ENCODE results near the gene BTRC.
A peak's percentile ranks its signal among the peaks of the same experiment; 100 is the strongest.

Gene BTRC

GRCh38 chr10:101485681-101486554 is 132.0 kb downstream of the BTRC start:
- DNase-seq: peak; percentile 98

- DNase-seq: peak; percentile 81
Observed at GRCh38 chr10:101487399-101487798, 133.4 kb downstream of the BTRC start.

DNA sequence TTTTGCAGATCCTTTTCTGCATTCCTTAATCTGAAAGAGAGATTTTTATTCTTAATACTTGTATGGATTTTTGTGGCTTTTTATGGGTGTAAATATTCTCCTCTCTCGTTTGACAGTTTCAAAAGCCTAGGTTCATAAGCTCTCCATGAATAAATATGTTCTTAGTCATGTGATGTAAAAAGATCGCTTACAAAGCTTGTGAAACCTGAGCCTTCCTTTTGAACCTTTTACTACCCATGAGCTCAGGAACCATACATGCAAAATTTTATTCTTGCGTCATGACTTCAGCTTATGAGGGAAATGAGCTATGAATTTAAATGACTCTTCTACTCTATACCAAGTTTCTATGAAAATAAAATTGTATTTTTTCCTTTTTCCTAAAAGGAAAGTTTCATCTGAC is 135.4 kb downstream of the BTRC start:
- DNase-seq: peak; percentile 30

DNA sequence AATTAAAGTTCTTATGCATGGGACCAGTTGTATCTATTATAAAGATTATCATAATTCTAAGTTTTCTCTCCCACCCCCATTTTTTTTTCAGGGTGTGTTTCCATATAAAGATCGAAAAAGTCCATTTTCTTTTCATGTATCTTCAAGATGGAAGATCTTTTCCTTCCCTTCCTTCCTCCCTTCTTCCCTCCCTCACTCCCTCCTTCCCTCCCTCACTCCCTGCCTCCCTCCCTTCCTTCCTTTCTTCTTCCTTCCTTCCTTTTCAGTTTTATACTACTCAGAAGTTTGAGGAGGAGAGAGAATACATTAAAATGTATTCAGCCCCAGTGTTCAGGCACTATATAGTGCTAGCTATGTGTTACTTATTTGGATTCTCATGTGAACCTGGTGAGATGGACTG is 136.1 kb downstream of the BTRC start:
- DNase-seq: no peak

DNA sequence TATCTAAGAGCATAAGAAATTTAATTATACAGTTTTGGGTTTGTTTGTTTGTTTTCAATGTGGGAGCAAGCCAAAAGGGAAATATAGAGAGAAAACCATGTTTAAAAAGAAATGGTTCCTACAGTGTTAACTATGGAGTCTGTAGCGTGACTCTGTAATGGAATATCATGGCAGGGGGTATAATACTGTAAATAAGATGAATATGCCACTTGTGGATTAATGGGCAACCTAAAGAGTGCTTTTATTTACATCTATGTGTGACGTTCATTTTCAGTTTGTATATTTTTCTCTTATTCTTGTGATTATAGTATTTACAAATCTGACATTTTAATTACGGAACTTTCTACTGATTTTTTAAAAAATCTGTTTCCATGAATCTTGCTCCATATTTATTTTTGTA is 138.2 kb downstream of the BTRC start:
- DNase-seq: no peak

DNA sequence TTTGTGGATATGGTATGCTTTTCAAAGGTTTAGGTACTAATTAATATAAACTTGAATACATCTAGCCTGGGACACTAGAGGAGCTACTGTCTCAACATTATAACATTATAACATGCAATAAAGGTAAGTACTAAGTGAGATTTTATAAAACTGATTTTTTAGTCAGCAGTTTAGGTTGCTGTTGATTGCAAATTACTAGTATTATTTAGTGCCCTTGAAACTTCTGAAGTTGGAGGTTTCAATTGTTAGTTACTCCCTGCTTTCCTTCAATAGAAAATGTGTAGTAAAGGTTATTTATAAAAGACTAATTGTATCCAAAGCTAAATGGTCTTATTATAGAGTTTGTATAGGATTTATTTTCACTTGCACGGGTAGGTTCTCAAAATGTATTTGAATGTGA is 138.8 kb downstream of the BTRC start:
- DNase-seq: no peak

- DNase-seq: no peak
Observed at GRCh38 chr10:101493249-101493648, 139.3 kb downstream of the BTRC start.

DNA sequence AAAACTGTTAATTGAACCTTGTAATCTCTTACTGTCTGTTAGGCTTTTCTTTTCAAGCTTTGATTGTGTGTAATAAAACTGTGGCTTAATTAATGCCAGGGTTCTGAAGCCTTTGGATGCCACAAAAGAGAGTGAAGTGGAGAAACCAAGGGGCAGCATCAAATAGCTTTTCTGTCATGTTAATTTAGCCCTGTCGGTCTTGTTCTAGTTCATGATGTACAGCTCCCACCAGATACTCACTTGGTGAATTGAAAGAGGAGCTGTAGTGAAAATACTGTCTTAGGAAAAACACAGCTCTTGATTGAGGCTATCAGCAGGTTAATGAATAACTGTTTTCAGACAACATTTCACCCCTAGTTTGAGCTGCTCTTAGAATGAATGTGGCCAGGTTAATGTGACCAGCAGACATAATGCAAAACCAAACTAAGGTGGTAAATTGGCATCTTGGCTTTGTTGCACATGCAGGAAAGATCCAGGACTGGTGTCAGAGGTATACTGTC is 139.9 kb downstream of the BTRC start:
- DNase-seq: no peak

DNA sequence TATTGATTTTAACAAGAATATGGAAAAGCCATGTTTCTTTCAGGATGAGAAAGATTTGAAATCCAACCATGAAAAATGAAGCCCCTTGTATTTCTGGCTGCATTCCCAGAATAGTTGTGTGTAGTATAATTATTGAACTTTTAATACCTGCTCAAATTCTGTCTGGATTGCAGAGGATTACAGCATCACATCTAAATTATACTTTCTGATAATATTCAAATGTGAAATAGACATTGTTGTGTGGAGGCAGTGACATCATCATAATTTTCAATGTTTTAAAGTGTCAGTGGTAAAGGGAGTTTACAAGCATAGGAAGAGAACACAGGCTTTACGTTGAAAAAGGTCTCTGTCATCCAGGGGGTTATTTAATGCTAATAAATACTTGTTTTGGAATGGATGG is 140.7 kb downstream of the BTRC start:
- DNase-seq: no peak

DNA sequence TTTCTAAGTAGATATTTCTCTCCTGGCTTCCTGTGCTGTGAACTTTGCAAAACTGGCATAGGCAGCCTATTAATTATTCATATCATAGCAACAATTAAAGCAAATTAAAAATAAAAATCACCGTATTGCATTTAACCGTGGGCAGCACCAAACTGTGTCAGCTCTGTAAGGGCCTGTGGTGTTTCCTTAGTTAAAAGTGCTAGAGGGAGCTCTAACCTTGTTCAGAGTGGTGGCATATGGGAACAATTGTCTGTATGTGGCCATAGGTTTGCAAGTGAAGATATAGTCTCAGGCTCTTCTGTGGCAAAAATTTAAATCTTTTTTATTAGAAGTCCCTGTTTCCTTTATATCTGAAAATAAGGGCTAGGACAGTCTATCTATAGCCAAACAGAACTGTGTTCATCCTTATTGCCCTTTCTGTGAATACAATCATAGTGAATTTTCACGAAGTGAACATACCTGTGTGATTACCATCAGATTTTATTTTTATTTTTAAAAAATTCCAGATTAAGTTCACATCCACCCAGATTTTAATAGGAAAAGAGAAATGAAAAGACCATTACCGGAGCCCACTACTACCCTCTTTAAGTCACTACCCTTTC is 141.5 kb downstream of the BTRC start:
- peak; percentile 75 for DNase-seq

DNA sequence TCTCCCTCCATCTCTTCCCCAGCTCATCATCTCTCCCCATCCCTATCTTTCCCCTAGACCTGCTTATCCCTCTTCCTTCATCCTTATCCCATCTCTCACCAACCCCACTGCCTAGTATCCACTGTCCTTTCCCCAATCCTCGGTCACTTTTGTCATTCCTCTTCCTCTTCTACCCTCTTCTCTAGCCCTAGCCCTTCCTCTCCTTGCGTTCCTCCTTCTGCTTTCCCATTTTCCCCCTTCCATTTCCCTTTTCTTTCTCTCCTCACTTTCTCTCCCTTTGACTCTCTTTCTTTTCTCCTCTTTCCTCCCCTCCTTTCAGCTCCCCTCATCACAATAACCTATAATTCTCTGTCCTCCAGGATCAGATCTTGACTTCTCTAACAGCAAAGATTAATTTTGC is 150.5 kb downstream of the BTRC start:
- DNase-seq: no peak

GRCh38 chr10:101506829-101507661 is 153.1 kb downstream of the BTRC start:
- peak; percentile 86 for DNase-seq

- DNase-seq: no peak
Observed at GRCh38 chr10:101507828-101508227, 153.9 kb downstream of the BTRC start.

DNA sequence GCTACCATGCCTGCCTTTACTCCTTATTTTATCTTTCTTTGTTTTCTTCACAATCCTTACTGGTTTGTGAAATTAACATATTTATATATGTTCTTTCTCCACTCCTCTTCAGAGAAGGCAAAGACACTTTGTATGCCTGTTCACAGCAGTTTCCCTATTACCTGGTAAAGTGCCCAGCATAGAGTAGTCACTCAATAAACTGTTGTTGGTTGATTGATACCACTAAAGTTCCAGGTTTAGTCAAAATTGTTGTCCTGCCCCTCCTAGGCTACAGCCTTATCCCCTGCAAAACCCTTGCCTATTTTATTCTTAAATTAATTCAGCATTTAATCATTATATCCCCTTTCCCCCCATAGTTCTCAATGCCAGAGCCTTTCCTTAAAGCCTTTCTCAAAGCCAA is 158.0 kb downstream of the BTRC start:
- DNase-seq: no peak

GRCh38 chr10:101512738-101513137 is 158.8 kb downstream of the BTRC start:
- DNase-seq: no peak

- no peak for DNase-seq
Observed at GRCh38 chr10:101513733-101514132, 159.8 kb downstream of the BTRC start.

DNA sequence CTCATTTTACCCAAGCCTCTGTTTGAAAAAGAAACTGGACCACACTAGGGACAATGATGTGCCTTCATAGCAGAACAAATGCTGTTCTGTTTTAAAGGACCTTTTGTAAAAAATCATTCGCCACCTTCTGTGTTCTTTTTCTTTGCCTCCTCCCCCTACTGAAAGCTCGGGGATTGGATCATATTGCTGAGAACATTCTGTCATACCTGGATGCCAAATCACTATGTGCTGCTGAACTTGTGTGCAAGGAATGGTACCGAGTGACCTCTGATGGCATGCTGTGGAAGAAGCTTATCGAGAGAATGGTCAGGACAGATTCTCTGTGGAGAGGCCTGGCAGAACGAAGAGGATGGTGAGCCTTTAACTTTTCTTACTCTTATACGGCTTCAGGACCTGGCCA is 171.9 kb downstream of the BTRC start:
- no peak for DNase-seq

GRCh38 chr10:101529207-101529606 is 175.2 kb downstream of the BTRC start:
- no peak for DNase-seq

DNA sequence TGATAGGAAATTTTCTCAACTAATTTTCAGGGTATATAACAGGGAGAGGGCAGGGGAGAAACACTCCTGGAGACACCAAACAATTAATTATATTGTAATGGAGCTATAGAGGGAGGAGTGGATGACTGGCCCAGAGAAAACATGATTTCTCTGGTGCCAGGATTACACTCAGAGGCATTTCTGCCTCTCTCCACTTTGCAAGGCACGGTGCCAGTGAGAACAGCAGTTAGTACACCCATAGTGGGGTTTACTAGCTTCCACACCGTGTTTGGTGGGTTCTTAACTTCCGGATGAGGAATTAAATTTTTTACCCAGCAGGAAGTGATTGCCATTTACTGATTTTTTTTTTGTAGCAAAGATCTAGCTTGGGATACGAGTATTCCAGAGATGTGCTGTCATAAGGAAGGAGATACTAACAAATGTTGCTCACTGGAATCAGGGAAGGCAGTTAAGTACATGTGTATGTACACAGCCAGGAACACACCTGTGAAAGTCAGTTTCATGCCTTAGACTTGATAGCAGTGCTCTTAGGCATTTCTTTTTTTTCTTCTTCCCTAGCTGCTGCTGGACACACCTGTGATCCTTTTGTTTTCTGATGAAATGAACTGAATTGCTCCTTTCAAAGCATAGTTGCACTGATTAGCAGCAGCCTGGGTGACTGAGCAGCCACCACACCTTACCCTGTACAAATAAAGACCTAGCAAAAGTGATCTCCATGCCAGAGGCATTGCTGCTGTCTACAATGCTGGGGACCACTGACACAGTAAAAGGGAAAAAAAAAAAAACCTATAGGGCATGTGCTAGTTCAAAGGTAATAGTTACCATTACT is 176.0 kb downstream of the BTRC start:
- no peak for DNase-seq

GRCh38 chr10:101535949-101536348 is 182.0 kb downstream of the BTRC start:
- no peak for DNase-seq

DNA sequence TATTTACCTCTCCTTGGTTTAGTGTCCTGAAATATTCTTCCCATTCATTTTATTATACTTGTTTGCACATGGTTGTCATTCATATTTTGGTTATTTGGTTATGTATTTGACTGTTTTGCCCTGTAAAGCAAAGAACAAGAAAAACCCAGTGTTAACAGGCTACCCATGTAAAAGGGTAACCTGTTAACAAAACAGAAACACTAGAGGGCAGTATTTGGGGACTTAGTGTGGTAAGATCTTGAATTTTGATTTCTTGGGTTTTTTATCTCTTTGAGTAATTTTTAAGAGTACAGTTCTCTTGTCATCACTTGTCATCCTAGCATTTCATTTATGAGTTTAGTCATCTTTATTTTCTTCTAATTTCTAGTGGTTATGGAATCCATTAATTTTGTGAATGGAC is 182.8 kb downstream of the BTRC start:
- peak; percentile 61 for DNase-seq

- DNase-seq: no peak
Observed at GRCh38 chr10:101538446-101538845, 184.5 kb downstream of the BTRC start.

DNA sequence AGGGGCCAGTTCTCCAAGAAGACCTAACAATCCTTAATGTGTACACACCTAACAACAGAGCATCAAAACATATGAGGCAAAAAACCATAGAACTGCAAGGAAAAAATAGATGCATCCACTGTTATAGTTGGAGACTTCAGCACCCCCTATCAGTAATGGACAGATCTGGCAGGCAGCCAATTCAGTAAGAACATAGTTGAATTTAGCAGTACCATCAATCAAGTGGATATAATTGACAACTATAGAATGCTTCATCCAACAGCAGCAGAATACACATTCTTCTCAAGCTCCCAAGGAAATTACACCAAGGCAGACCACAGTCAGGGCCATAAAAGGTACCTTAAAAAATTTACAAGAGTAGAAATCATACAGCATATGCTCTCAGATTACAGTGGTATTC is 191.9 kb downstream of the BTRC start:
- DNase-seq: peak; percentile 89

Data from NCI-H82 (cell line).